ENCODE data around the gene SLC6A1.

Gene SLC6A1

GRCh38 chr3:10992017-10992942 is at the start of gene SLC6A1:
Gene SLC6A1, plus strand, starts transcription at chr3:10992748. Its CDS starts 24,464 bp downstream, at chr3:11017212.
- DNase-seq (ENCODE audit: low spot score), result peak; percentile 29

DNA sequence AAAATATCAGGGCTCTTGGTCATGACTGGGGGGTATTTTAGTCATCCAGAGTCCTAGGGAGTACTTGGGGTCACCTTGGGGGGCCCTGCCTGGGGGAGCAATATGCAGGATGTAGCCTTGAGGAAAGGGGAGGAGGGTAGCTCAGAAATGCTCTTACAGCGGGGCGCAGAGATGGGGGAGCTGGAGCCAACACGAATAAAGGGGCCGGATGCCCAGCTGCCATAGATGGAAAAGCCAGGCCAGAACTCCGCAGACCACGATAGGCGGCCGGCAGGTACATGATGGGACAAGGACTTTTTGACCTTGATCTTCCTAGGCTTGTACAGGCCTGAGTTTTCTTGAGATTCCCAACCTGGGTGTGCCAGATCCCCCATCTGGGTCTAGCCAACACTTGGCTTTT is 47.7 kb upstream of the SLC6A1 start:
- DNase-seq (ENCODE audit: low spot score), result no peak

GRCh38 chr3:10945683-10946287 is 46.8 kb upstream of the SLC6A1 start:
- DNase-seq (ENCODE audit: low spot score), result peak; percentile 73

GRCh38 chr3:10946526-10946925 is 46.0 kb upstream of the SLC6A1 start:
- no peak for DNase-seq (ENCODE audit: low spot score)

- no peak for DNase-seq (ENCODE audit: low spot score)
These were observed 44.2 kb upstream of the SLC6A1 start for GRCh38 chr3:10948326-10948725.

DNA sequence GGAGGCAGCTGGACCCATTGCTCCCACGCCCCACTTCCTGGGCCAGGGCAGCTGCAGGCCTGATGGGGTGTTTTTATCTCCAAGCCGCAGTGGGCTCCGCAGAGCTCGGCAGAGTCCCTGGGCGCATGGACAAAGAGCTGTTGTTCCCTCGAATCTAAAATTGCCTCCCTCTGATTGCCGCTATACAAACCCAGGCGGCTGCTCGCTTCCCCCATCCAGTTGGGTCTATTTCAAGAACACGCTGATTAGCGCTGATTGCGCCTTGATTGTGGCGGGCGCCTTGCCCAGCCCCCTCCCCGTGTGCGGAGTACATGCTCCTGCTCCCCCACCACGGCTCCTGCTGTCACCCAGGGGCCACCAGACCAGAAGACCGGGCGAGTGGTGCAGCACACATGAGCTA is 43.4 kb upstream of the SLC6A1 start:
- DNase-seq (ENCODE audit: low spot score), result no peak

- peak; percentile 77 for DNase-seq (ENCODE audit: low spot score)
These were observed 41.9 kb upstream of the SLC6A1 start for GRCh38 chr3:10950476-10951294.

DNA sequence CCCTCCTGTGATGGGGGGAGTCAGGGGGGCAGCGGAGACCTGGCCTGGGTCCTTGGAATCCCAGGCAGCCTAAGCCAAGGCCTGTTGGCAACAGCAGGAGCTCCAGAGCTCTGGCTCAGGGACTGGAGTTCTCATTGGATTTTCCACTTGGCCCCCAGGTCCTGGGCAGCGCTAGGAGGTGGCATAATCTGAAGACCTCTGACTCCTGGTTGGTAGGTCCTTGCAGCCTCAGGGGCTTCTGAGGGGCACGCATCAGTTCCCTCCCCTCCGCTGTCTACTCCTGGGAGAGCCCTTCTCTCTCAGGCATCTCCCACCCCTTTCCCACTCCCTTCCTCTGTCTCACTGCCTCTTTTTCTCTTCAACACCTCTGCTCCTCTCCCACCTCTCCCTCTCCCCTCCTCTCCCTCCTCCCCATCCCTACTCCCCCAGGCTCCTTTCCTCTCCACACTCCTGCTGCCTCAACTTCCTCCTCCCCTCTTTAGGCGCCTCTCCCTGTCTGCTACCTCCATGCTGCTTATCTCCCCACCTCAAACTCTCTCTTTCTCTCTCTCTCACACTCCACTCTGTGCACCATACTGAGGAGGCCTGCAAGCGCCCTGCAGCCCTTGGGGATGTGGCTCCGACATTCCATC is 41.1 kb upstream of the SLC6A1 start:
- DNase-seq (ENCODE audit: low spot score), result no peak

- DNase-seq (ENCODE audit: low spot score), result no peak
These were observed 40.0 kb upstream of the SLC6A1 start for GRCh38 chr3:10952525-10952924.

- DNase-seq (ENCODE audit: low spot score), result no peak
These were observed 37.8 kb upstream of the SLC6A1 start for GRCh38 chr3:10954740-10955139.

GRCh38 chr3:10955711-10956453 is 36.7 kb upstream of the SLC6A1 start:
- no peak for DNase-seq (ENCODE audit: low spot score)

GRCh38 chr3:10956531-10956930 is 36.0 kb upstream of the SLC6A1 start:
- DNase-seq (ENCODE audit: low spot score), result no peak

GRCh38 chr3:10956986-10957385 is 35.6 kb upstream of the SLC6A1 start:
- no peak for DNase-seq (ENCODE audit: low spot score)

DNA sequence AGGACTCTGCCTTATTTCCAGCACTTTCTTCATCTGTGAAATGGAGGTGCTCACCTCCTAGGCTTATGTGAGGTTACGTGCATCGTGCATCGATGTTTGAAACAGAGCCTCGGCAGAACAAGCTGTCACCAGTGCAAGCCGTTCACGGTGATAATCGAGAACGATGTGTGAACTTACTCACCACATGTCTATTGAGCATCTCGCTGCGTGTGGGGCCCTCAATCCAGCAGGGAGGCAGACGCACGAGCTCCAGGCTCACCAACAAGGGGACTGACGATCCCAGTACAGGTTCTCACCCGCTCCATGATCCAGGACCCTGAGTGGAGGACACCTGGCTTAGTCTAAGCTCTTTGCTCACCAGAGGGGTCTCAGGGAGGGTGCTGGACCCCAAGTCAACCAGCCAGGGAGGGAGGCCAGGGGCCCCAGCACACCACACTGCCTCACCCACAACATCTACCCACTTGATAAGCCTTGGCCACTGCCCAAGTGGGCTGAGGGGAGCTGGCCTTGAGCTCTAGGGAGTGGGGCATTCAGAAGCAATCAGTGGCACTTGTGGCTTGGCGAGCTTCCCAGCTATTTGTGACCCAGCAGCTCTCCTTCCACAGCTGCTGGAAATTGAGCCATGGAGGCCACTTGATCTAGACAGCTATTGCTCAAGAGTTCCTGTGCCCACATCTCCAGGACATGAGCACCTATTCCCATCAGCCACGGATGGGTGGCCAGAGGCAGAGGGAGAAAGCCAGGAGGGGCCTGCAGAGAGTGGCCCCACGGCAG is 34.4 kb upstream of the SLC6A1 start:
- no peak for DNase-seq (ENCODE audit: low spot score)

DNA sequence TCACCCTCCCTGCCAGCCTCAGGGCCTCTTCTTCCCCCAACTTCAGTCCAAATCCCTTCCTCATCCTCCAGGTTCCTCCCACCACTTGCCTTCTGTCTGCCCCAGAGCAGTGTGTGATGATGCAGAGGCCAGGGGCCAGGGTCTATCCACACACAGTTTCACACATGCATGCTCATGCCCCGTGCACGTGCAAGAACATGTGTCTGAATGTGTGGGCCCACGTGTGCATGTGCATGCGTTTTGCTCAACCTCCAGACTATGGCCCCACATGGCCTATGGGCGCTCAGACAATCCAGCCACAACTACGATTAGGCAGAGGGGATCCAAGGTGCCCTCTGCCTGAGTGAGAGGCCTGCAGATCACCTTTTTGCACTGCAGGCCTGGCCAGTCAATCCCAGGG is 32.3 kb upstream of the SLC6A1 start:
- DNase-seq (ENCODE audit: low spot score), result no peak

GRCh38 chr3:10961921-10962320 is 30.6 kb upstream of the SLC6A1 start:
- DNase-seq (ENCODE audit: low spot score), result no peak

DNA sequence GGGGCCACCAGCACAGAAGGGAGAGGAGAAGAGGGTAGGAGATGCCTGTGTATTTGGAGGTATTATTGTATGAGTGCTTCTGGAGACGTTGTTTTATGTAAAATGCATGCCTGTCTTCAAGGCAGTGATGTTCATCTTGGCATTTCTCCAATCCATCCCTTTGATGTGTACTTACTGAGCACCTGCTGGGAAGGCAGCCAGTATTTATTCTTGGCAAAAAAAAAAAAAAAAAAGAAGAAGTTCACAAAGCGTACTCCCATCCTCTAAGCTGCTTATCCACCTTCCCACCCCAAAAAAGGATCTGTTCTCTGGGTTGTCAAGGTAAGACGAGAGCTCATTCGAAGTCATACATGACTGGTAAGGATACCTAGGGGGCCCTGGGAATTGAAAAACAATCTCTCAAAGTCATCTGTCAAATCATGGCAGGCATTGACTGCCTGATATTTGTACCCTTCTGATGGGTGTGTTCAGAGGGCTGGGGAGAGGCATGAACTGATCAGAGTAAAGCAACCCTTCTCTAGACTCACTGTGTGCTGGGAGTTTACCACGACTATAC is 30.0 kb upstream of the SLC6A1 start:
- DNase-seq (ENCODE audit: low spot score), result no peak

DNA sequence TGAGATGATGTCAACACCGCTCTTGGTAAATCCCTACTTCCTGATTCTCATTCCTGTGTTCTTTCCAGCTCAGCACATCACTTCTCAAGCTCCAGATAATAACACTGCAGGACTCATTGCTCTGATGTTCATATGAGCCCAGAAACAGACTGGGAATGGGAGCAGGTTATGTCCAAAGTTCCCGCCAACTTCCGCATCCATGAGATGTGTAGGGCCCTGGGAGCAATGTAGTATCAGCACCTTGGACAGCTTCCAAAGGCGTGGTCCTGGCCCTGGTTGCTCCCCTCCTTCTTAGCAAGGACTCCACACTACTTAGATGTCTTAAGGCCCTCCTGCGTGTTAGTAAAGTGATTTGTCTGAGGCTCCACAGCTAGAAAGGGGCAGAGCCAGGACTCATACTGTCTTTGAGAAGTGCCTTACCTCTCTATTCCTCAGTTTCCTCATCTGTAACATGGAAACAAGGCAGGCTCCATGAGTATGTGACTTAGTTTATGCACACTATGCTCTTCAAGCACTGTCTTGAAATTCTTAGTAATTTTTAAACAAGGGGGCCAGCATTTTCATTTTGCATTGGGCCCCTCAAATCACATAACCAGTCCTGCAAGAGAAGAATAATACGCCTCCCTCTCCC is 27.9 kb upstream of the SLC6A1 start:
- DNase-seq (ENCODE audit: low spot score), result no peak

DNA sequence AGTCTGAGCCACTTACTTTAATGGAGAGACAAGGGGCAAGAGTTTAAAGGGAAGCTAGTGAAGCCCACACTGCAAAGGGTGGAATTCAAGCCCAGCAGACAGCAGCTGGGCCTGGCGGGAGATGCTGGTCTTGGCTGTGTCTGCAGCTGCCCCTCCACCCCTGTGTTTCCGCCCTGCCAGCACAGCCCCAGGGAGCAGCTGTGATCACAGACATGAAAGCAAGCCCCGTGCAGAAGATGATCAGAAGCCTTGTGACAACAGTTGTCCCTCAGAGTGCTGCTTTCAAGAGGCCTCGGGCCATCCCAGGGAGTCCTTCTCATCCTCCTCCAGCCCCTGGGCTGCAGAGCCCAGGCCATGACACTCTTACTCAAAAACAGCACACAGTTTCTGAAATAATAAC is 24.1 kb upstream of the SLC6A1 start:
- no peak for DNase-seq (ENCODE audit: low spot score)

All from hepatic stellate cell (primary cell).